Measurements from ENCODE around the gene RABGAP1L. TPM values are rescaled to one million over a fixed set of nuclear protein-coding genes. Genes with fewer than 3 reads are reported as not detected.

Gene RABGAP1L
- total and polyA plus RNA-seq, 2 of the 8 experiments (the other 6 are each of a cell fraction or from before 2014, with no cell fraction given) = 33.3 to 156 TPM

GRCh38 chr1:174519844-174520243, 360.5 kb downstream of the RABGAP1L start (continued):
- TF ChIP-seq RXRA (IDR thresholded peaks at IDR 0.05; ENCODE audit: insufficient read depth, low read depth, low read length) = no peak

Measured in H1 (cell line).